K562 (cell line): ENCODE data around the gene NUP155. TPM values are rescaled to one million over a fixed set of nuclear protein-coding genes. Genes with fewer than 3 reads are reported as not detected.
"Not testable (repeated sequence)": the region's sequence is repeated elsewhere in the genome, so short reads cannot be mapped to it uniquely, and the experiment has no call there.

Experiments
- C11orf30 ChIP-seq: fragments of 450-650 bp; IDR thresholded peaks from 2 replicates; pipeline ENCODE4 v1.6.1; 2016; ENCODE audit warnings: low read depth, mild to moderate bottlenecking
- CC2D1A ChIP-seq: fragments of 450-650 bp; IDR thresholded peaks from 2 replicates; pipeline ENCODE4 v1.6.1; 2017; ENCODE audit warnings: mild to moderate bottlenecking
- CCNT2 ChIP-seq: IDR thresholded peaks from 2 replicates; pipeline ENCODE4 v1.6.1; 2011; ENCODE audit warnings: borderline replicate concordance, low read depth, mild to moderate bottlenecking, moderate library complexity, mixed read lengths, low read length; ENCODE audit not compliant: insufficient read length; ENCODE audit errors: extremely low read depth
- CTBP1 ChIP-seq: fragments of 450-650 bp; IDR thresholded peaks from 2 replicates; pipeline ENCODE4 v1.6.1; 2016; ENCODE audit warnings: borderline replicate concordance
- FOXP4 ChIP-seq: sonication (generic); formaldehyde crosslinking; IDR thresholded peaks from 2 replicates; pipeline ENCODE4 v1.8.0; 2022; ENCODE audit warnings: mild to moderate bottlenecking, missing genetic modification reagents, borderline replicate concordance
- HCFC1 ChIP-seq: IDR thresholded peaks from 2 replicates; pipeline ENCODE4 v1.6.1; 2012; ENCODE audit warnings: low read depth, low read length, improper control_type of control experiment
- HMGXB4 ChIP-seq: sonication (generic); formaldehyde crosslinking; IDR thresholded peaks from 2 replicates; pipeline ENCODE4 v1.8.1; 2023; ENCODE audit warnings: mild to moderate bottlenecking, missing genetic modification reagents
- KDM4B ChIP-seq, 2 experiments: fragments of 450-650 bp in 1 of 2; sonication (generic) in 1 of 2; IDR thresholded peaks; 2 replicates each; pipeline ENCODE4 v1.6.1; 2016 to 2017; ENCODE audit warnings: borderline replicate concordance in 2 of 2, antibody characterized with exemption in 1 of 2, low read depth in 1 of 2, mild to moderate bottlenecking in 1 of 2
- MNT ChIP-seq, 2 experiments: fragments of 450-650 bp; conservative IDR thresholded peaks; 2 replicates each; pipeline ENCODE4 v1.6.1; 2017; ENCODE audit warnings: mild to moderate bottlenecking in 2 of 2, moderate library complexity in 2 of 2
- NFE2 ChIP-seq: IDR thresholded peaks from 2 replicates; pipeline ENCODE4 v1.6.1; 2014; ENCODE audit warnings: antibody characterized with exemption, low read depth
- NFIC ChIP-seq: fragments of 450-650 bp; IDR thresholded peaks from 2 replicates; pipeline ENCODE4 v1.6.1; 2017; ENCODE audit warnings: mild to moderate bottlenecking, inconsistent platforms
- PHF8 ChIP-seq: fragments of 200-600 bp; sonication (generic); IDR thresholded peaks from 2 replicates; pipeline ENCODE4 v1.6.1; 2012; ENCODE audit warnings: mixed run types, mild to moderate bottlenecking, inconsistent platforms, low read length, moderate library complexity, borderline replicate concordance
- RCOR1 ChIP-seq, 2 experiments: IDR thresholded peaks; 2 replicates each; pipeline ENCODE4 v1.6.1; 2012; ENCODE audit warnings: low read depth in 2 of 2, low read length in 2 of 2, borderline replicate concordance in 1 of 2, improper control_type of control experiment in 1 of 2
- SOX6 ChIP-seq: fragments of 450-650 bp; IDR thresholded peaks from 2 replicates; pipeline ENCODE4 v1.6.1; 2014; ENCODE audit warnings: mild to moderate bottlenecking
- TBL1XR1 ChIP-seq, 2 experiments: IDR thresholded peaks; 2 replicates each; pipeline ENCODE4 v1.6.1; 2012; ENCODE audit warnings: improper control_type of control experiment in 2 of 2, low read length in 2 of 2, mild to moderate bottlenecking in 1 of 2
- TEAD4 ChIP-seq, 2 experiments: sonication (generic) in 1 of 2; formaldehyde crosslinking in 1 of 2; IDR thresholded peaks; 2 replicates each; pipeline versions ENCODE4 v1.6.1 to v1.8.0; 2012 to 2022; ENCODE audit warnings: borderline replicate concordance in 1 of 2, inconsistent platforms in 1 of 2, low read length in 1 of 2, mild to moderate bottlenecking in 1 of 2, missing genetic modification reagents in 1 of 2
- TFAP4 ChIP-seq: sonication (generic); formaldehyde crosslinking; IDR thresholded peaks from 2 replicates; pipeline ENCODE4 v1.8.0; 2022; ENCODE audit warnings: missing genetic modification reagents, mild to moderate bottlenecking, moderate library complexity, borderline replicate concordance
- YY1 ChIP-seq, 3 experiments: IDR thresholded peaks; 2 replicates each; pipeline ENCODE4 v1.6.1; 2011; ENCODE audit warnings: low read length in 2 of 3, mild to moderate bottlenecking in 2 of 3, moderate library complexity in 2 of 3, borderline replicate concordance in 1 of 3, control low read depth in 1 of 3, low read depth in 1 of 3; ENCODE audit not compliant: insufficient read depth in 3 of 3, insufficient replicate concordance in 2 of 3, control insufficient read depth in 1 of 3, insufficient read length in 1 of 3; ENCODE audit errors: extremely low read depth in 1 of 3
- polyA plus RNA-seq, 8 experiments: library from polyadenylated mRNA; depleted of rRNA in 4 of 8; stranded (reverse) in 5 of 8; unstranded in 3 of 8; fragments of >200 nt; fragmentation: Nextera tagmentation in 2 of 8; fragmentation: Illumina TruSeq in 1 of 8; extraction: Ambion mirVana in 2 of 8; extraction: Trizol in 1 of 8; gene quantifications; 2 replicates each; pipeline versions ENCODE4 v1.2.1 to v1.2.3, GENCODE V29; 2011 to 2014; ENCODE audit warnings: inconsistent platforms in 1 of 8, missing spikeins in 1 of 8
- total RNA-seq, 7 experiments: library from RNA; depleted of rRNA in 6 of 7; stranded (reverse); fragments of >200 nt in 6 of 7; fragmentation: Illumina TruSeq in 2 of 7; extraction: Trizol in 2 of 7; gene quantifications; 2 replicates each; pipeline versions ENCODE4 v1.2.1 to v1.2.3, GENCODE V29; 2011 to 2021; ENCODE audit warnings: low replicate concordance in 1 of 7

Gene NUP155
- total and polyA plus RNA-seq, 9 of the 15 experiments (the other 6 are each of a cell fraction or from before 2014, with no cell fraction given) = 39.3 to 130 (median 77.0) TPM

GRCh38 chr5:37379100-37379628 lies 8.3 kb upstream of the NUP155 start, which contains the start of gene WDR70 (continued):
- TF ChIP-seq TBL1XR1 (IDR thresholded peaks at IDR 0.05; ENCODE audit: low read length in 2 of 2) (peak; percentile 41 to 63; a peak in 1 of 4 replicates), PHF8 (peak; percentile 77), MNT (conservative IDR thresholded peaks at IDR 0.05) (peak; percentile 63 to 84; a peak in 3 of 4 replicates), YY1 (IDR thresholded peaks at IDR 0.05; ENCODE audit: borderline replicate concordance in 1 of 3, control insufficient read depth in 1 of 3, extremely low read depth in 1 of 3, insufficient read depth in 3 of 3, insufficient read length in 1 of 3, insufficient replicate concordance in 2 of 3, low read depth in 1 of 3, low read length in 2 of 3) (peak in 1 of 3 experiments; percentile 62), TEAD4 (IDR thresholded peaks at IDR 0.05; ENCODE audit: low read length) (0 out of 2 replicates have a peak, but pooled peaks have one; percentile 18), FOXP4 (0 out of 2 replicates have a peak, but pooled peaks have one; percentile 65), HMGXB4 (CRISPR knock-in tag) (0 out of 2 replicates have a peak, but pooled peaks have one; percentile 28), NFE2 (peak; percentile 15; the same call in 1 of the 2 replicates), CCNT2 (peak; percentile 79), CC2D1A (peak; percentile 73; the same call in 1 of the 2 replicates), CTBP1 (peak; percentile 47; the same call in 1 of the 2 replicates), C11orf30 (peak; percentile 93), SOX6 (0 out of 2 replicates have a peak, but pooled peaks have one; percentile 10), RCOR1 (IDR thresholded peaks at IDR 0.05; ENCODE audit: borderline replicate concordance in 1 of 2, low read depth in 2 of 2, low read length in 2 of 2) (peak in 1 of 2 experiments; percentile 52; a peak in 1 of 4 replicates), TFAP4 (CRISPR knock-in tag) (peak; percentile 85), HCFC1 (peak; percentile 86), NFIC (peak; percentile 63), KDM4B (IDR thresholded peaks at IDR 0.05; ENCODE audit: borderline replicate concordance in 2 of 2, low read depth in 1 of 2) (peak in 1 of 2 experiments; percentile 83; a peak in 1 of 4 replicates)
- TF ChIP-seq TEAD4 (CRISPR knock-in tag; IDR thresholded peaks at IDR 0.05; ENCODE audit: borderline replicate concordance) = not testable (repeated sequence)
